Fibroblast of mammary gland (primary cell): ENCODE measurements around the gene ARHGEF40.

Source experiments
- DNase-seq: peaks from one replicate; pipeline ENCODE4 v3.0.0-alpha.2; 2010; ENCODE audit warnings: low read depth
- H3K4me3 ChIP-seq: 2 replicates; pipeline ENCODE4 v1.5.1; 2011; ENCODE audit warnings: low read depth, mild to moderate bottlenecking, low read length, moderate library complexity; ENCODE audit not compliant: control insufficient read depth
- TF ChIP-seq, protein P1 (sequence below): conservative IDR thresholded peaks from 2 replicates; pipeline ENCODE4 v1.5.1; 2011; ENCODE audit warnings: low read depth, low read length, inconsistent platforms; ENCODE audit not compliant: control insufficient read depth, insufficient read depth

The ARHGEF40 gene

DNA sequence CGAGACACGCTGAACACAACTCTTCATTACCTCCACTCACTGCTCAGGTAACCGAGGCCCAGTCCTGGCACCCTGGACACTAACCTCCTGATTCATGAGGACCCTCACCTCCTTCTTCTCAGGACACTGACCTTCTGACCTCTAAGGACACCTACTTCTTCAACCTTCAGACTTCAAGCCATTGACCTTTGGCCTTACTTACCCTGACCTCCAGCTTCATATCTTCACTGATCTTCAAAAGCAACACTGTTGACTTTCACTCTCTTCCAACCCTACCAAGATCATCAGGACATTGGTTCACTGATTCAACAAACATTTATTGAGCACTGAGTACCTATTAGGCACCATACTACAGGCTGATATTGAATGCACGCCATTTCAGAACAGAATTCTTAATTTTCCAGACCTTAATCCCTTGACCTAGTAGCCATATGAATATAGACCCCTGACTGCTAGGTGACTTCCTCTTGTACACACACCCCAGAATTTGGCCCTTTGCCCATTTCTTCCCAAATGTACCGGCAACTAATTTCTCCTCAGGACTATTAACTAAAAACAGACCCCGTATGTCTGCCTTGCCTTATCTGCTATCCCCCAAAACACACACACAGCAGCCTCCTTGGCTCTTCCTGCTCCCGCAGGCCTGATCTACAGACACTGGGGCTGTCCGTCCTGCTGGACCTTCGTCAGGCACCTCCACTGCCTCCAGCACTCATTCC, 5.8 kb downstream of the ARHGEF40 start:
- H3K4me3 ChIP-seq: no peak overlapping the region
- TF ChIP-seq, protein P1, sequence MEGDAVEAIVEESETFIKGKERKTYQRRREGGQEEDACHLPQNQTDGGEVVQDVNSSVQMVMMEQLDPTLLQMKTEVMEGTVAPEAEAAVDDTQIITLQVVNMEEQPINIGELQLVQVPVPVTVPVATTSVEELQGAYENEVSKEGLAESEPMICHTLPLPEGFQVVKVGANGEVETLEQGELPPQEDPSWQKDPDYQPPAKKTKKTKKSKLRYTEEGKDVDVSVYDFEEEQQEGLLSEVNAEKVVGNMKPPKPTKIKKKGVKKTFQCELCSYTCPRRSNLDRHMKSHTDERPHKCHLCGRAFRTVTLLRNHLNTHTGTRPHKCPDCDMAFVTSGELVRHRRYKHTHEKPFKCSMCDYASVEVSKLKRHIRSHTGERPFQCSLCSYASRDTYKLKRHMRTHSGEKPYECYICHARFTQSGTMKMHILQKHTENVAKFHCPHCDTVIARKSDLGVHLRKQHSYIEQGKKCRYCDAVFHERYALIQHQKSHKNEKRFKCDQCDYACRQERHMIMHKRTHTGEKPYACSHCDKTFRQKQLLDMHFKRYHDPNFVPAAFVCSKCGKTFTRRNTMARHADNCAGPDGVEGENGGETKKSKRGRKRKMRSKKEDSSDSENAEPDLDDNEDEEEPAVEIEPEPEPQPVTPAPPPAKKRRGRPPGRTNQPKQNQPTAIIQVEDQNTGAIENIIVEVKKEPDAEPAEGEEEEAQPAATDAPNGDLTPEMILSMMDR: no peak
- no peak for DNase-seq

DNA sequence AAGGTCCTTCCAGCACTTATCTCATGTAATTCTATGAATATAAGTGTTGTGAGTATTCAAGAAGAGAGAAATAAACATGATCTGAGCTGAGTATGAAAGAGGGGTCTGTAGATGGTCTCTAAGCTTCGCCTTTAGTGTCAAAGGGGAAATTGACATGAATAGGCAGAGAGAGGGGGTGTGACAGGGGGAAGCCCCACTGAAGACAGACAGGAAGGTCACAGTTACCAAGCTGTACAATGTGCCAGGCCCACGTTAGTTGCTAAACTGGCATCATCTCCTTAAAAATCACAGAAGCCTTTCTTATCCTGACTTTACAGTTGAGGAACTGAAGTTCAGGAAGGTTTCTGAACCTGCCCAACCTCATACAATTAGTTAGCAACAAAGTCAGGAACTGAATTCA, 7.6 kb downstream of the ARHGEF40 start:
- TF ChIP-seq, protein P1: no peak
- H3K4me3 ChIP-seq: no peak overlapping the region
- DNase-seq: no peak

DNA sequence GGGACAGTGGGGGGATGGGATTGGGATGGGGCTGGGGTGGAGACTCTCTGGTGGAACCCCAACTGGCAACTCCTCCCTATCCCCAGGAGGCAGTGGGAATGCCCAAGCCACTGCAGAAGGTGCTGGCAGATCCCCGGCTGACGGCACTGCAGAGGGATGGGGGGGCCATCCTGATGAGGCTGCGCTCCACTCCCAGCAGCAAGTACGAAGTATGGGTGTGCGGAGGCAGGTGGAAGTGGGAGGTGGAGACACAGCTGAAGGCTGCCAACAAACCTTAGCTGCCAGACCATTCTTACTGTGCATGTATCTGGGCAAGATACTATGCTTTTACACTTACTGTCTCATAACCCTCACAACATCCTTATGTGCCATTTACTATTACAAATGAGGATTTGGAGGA, 8.2 kb downstream of the ARHGEF40 start:
- no peak overlapping the region for H3K4me3 ChIP-seq
- TF ChIP-seq, protein P1: no peak

DNA sequence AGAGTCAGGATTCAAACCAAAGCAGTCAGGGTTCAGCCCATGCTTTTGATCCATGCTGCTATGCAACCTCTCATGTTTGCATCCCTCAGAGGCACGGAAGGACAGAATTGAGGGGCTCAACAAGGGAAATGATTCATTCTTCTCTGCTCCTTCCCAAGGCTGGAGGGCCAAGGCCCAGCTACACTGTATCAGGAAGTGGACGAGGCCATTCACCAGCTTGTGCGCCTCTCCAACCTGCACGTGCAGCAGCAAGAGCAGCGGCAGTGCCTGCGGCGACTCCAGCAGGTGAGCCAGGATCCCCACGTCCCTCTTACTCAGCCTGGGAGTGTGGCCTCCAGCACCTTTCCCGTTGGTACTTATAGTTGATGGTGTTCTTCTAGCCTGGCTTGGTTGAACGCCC, 8.6 kb downstream of the ARHGEF40 start:
- TF ChIP-seq, protein P1: no peak
- no peak overlapping the region for H3K4me3 ChIP-seq
- no peak for DNase-seq

More for the DNA sequence above, 8.2 kb downstream of the ARHGEF40 start:
- no peak for DNase-seq

DNA sequence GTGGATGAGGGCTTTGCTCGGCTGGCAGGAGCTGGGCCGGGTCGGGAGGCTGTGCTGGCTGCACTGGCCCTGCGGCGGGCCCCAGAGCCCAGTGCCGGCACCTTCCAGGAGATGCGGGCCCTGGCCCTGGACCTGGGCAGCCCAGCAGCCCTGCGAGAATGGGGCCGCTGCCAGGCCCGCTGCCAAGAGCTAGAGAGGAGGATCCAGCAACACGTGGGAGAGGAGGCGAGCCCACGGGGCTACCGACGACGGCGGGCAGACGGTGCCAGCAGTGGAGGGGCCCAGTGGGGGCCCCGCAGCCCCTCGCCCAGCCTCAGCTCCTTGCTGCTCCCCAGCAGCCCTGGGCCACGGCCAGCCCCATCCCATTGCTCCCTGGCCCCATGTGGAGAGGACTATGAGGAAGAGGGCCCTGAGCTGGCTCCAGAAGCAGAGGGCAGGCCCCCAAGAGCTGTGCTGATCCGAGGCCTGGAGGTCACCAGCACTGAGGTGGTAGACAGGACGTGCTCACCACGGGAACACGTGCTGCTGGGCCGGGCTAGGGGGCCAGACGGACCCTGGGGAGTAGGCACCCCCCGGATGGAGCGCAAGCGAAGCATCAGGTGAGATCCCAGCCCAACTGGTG, 11.5 kb downstream of the ARHGEF40 start:
- H3K4me3 ChIP-seq: no peak overlapping the region
- DNase-seq: no peak
- TF ChIP-seq, protein P1: no peak

DNA sequence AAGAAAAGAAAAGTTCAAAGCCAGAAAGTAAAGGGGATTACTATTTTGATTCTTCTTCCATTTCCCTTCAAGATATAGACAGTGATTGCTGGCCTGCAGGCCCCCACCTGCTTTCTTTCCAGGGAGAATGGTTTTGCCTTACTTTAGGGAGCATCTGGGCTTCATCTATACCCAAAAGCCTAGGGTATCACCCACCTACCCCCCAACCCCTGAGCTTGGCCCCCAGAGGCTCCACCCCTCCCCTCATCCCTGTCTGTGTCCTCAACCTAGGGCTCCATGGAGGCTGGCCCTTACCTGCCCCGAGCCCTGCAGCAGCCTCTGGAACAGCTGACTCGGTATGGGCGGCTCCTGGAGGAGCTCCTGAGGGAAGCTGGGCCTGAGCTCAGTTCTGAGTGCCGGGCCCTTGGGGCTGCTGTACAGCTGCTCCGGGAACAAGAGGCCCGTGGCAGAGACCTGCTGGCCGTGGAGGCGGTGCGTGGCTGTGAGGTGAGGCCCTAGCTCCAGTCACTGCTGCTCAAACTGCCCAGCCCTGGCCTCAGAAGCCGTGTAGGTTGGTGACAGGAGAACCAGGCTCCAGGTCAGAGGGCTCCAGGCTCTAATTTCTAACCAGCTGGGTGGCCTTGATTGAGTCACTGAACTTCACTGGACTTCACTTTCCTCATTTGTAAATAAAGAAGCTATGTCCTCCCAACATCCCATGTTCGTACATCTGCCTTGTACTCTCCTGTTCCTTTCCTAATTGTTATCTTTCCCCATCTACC, 13.6 kb downstream of the ARHGEF40 start:
- no peak overlapping the region for H3K4me3 ChIP-seq
- no peak for DNase-seq
- TF ChIP-seq, protein P1: no peak
